Measurements from ENCODE around the gene FASTKD3.

DNA sequence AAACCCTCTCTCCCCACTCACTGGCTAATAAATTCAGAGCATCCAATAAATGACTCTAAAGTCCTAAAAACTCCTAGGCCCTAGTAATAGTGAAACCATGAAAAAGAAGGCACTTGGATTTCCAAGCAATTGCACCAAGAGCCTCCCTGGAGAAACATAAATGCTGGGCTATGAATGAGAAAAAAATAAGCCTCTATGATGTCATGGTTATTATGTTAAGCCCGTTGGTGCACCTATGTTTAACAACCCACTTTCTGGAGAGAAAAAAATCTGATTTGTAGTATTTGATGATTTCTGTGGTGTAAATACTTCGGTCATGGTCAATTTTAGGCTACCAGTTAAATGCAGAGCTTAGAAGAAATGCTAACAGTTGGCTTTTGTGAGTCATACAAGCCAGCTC lies 26.3 kb downstream of the FASTKD3 start:
- TF ChIP-seq, protein P1, sequence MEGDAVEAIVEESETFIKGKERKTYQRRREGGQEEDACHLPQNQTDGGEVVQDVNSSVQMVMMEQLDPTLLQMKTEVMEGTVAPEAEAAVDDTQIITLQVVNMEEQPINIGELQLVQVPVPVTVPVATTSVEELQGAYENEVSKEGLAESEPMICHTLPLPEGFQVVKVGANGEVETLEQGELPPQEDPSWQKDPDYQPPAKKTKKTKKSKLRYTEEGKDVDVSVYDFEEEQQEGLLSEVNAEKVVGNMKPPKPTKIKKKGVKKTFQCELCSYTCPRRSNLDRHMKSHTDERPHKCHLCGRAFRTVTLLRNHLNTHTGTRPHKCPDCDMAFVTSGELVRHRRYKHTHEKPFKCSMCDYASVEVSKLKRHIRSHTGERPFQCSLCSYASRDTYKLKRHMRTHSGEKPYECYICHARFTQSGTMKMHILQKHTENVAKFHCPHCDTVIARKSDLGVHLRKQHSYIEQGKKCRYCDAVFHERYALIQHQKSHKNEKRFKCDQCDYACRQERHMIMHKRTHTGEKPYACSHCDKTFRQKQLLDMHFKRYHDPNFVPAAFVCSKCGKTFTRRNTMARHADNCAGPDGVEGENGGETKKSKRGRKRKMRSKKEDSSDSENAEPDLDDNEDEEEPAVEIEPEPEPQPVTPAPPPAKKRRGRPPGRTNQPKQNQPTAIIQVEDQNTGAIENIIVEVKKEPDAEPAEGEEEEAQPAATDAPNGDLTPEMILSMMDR (conservative IDR thresholded peaks at IDR 0.05 in 1 of 2, IDR thresholded peaks at IDR 0.05 in 1 of 2; ENCODE audit: extremely low read depth in 1 of 2, insufficient read depth in 1 of 2, low read depth in 1 of 2, low read length in 2 of 2) = no peak
- TF ChIP-seq EZH2 (IDR thresholded peaks at IDR 0.05; ENCODE audit: borderline replicate concordance, low read length) = no peak
